Nephron (organoid): ENCODE results near the gene HLA-DQB1.

Experiments
- H3K27ac Mint-ChIP-seq, 3 experiments: 2 replicates each; pipeline ENCODE4 v1.8.0; 2020; ENCODE audit warnings: mixed read lengths in 3 of 3, mild to moderate bottlenecking in 2 of 3, moderate library complexity in 1 of 3
- H3K27me3 Mint-ChIP-seq: 2 replicates; pipeline ENCODE4 v1.8.0; 2021; ENCODE audit warnings: low read depth, mild to moderate bottlenecking, moderate library complexity, mixed read lengths
- H3K36me3 Mint-ChIP-seq: 2 replicates; pipeline ENCODE4 v1.8.0; 2020; ENCODE audit warnings: low read depth, mixed read lengths
- H3K4me1 Mint-ChIP-seq: 2 replicates; pipeline ENCODE4 v1.8.0; 2020; ENCODE audit warnings: mixed read lengths
- H3K4me3 Mint-ChIP-seq, 3 experiments: 2 replicates each; pipeline ENCODE4 v1.8.0; 2020; ENCODE audit warnings: mild to moderate bottlenecking in 3 of 3, mixed read lengths in 3 of 3, moderate library complexity in 2 of 3
- H3K9me3 Mint-ChIP-seq: 2 replicates; pipeline ENCODE4 v1.8.0; 2020; ENCODE audit warnings: mixed read lengths
- TF ChIP-seq, protein P1 (sequence below), 3 experiments: fragments of 200-600 bp; sonication (generic); IDR thresholded peaks; one replicate each; pipeline ENCODE4 v1.5.0; 2021; ENCODE audit warnings: antibody characterized with exemption in 3 of 3; ENCODE audit not compliant: unreplicated experiment in 3 of 3

The HLA-DQB1 gene

DNA sequence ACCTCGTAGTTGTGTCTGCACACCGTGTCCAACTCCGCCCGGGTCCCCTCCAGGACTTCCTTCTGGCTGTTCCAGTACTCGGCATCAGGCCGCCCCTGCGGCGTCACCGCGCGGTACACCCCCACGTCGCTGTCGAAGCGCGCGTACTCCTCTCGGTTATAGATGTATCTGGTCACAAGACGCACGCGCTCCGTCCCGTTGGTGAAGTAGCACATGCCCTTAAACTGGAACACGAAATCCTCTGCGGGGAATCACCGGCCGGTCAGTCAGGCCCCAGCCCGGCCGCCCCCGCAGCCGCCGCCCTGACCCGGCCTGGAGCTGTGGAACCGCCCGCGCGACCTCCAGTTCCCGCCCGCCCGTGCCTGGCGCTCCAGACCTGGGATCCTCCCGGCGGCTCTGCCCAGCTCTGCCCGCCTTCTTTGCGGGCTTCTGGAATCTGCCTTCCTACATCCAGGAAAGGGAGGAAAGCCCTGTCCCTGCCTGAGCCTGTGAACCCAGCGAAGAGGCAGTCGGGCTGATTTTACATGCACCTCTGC lies 1.6 kb downstream of the HLA-DQB1 start:
- Mint-ChIP-seq H3K36me3 (no peaks in the 10 kb centered on the region), H3K27ac (no peak overlapping the region), H3K4me1 (peaks cover 20% of the 10 kb centered on the region), H3K4me3 (peak overlapping the region; percentile 72 to 77 (median 76)), H3K27me3 (peaks cover 74% of the 10 kb centered on the region), H3K9me3 (no peaks in the 10 kb centered on the region)
- TF ChIP-seq, protein P1, sequence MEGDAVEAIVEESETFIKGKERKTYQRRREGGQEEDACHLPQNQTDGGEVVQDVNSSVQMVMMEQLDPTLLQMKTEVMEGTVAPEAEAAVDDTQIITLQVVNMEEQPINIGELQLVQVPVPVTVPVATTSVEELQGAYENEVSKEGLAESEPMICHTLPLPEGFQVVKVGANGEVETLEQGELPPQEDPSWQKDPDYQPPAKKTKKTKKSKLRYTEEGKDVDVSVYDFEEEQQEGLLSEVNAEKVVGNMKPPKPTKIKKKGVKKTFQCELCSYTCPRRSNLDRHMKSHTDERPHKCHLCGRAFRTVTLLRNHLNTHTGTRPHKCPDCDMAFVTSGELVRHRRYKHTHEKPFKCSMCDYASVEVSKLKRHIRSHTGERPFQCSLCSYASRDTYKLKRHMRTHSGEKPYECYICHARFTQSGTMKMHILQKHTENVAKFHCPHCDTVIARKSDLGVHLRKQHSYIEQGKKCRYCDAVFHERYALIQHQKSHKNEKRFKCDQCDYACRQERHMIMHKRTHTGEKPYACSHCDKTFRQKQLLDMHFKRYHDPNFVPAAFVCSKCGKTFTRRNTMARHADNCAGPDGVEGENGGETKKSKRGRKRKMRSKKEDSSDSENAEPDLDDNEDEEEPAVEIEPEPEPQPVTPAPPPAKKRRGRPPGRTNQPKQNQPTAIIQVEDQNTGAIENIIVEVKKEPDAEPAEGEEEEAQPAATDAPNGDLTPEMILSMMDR (IDR thresholded peaks at IDR 0.05; ENCODE audit: unreplicated experiment in 3 of 3), result no peak

DNA sequence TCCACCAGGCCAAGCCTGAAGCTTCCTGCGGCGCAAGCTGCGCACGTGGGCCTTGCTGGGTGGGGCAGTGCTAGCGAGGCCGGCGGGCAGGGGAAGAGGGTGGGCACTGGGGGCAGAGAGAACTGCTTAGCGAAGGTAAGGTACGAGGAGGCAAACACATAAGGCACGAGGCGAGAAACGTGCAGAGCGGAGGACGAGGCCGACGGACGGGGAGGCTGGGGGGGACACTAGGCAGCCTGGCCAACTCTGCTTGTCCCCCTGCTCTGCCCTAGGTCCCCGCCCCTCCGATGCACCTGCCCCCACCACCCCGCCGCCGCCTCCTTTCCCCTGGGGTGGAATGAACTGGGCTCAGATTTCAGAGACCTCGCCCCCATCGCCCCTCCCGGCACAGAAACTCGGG lies 2.1 kb downstream of the HLA-DQB1 start:
- no peaks in the 10 kb centered on the region for H3K9me3 Mint-ChIP-seq
- TF ChIP-seq, protein P1 (IDR thresholded peaks at IDR 0.05; ENCODE audit: unreplicated experiment in 3 of 3), result no peak
- peak overlapping the region; percentile 8 to 68 (median 64) for H3K4me3 Mint-ChIP-seq
- H3K27ac Mint-ChIP-seq, result no peak overlapping the region
- H3K4me1 Mint-ChIP-seq, result peaks cover 22% of the 10 kb centered on the region
- no peaks in the 10 kb centered on the region for H3K36me3 Mint-ChIP-seq
- peaks cover 71% of the 10 kb centered on the region for H3K27me3 Mint-ChIP-seq

DNA sequence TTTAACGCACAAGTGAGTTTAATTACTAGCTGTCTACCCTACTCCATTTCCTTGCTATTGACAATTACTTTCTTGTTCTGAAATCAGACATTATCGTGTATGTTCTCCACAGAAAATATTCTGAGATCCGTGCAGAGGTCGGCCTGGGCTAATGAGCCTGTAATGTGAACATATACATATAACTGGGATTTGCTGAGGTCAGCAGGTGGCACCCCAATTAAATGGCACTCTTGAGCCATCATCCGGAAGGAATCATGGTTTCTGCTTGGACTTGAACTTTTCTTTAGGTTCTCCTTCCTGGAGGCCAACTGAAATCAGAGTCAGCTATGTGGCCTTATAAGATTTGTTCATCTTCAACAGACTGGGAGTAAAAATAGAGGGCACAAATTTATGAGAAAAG lies 3.6 kb downstream of the HLA-DQB1 start:
- peaks cover 22% of the 10 kb centered on the region for H3K4me1 Mint-ChIP-seq
- no peaks in the 10 kb centered on the region for H3K36me3 Mint-ChIP-seq
- H3K9me3 Mint-ChIP-seq, result no peaks in the 10 kb centered on the region
- H3K4me3 Mint-ChIP-seq, result no peak overlapping the region
- H3K27ac Mint-ChIP-seq, result no peak overlapping the region
- TF ChIP-seq, protein P1 (IDR thresholded peaks at IDR 0.05; ENCODE audit: unreplicated experiment in 3 of 3), result no peak
- peaks cover 56% of the 10 kb centered on the region for H3K27me3 Mint-ChIP-seq

DNA sequence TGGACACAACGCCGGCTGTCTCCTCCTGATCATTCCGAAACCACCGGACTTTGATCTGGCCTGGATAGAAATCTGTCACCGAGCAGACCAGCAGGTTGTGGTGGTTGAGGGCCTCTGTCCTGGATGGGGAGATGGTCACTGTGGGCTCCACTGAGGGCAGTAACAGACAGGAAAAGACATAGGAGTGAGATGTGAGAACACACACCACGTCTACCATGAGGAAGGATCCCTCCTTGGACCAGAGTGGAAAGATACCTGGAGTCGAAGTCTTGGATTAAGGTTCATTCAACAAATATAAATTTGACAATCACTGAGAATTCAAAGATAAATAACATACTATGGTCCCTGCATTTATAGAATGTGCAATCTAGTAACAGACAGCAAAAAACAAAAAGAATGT lies 4.4 kb downstream of the HLA-DQB1 start:
- Mint-ChIP-seq H3K9me3 (no peaks in the 10 kb centered on the region), H3K27ac (no peak overlapping the region), H3K27me3 (peaks cover 51% of the 10 kb centered on the region), H3K4me3 (no peak overlapping the region), H3K36me3 (no peaks in the 10 kb centered on the region), H3K4me1 (peaks cover 22% of the 10 kb centered on the region)
- TF ChIP-seq, protein P1 (IDR thresholded peaks at IDR 0.05; ENCODE audit: unreplicated experiment in 3 of 3), result no peak

DNA sequence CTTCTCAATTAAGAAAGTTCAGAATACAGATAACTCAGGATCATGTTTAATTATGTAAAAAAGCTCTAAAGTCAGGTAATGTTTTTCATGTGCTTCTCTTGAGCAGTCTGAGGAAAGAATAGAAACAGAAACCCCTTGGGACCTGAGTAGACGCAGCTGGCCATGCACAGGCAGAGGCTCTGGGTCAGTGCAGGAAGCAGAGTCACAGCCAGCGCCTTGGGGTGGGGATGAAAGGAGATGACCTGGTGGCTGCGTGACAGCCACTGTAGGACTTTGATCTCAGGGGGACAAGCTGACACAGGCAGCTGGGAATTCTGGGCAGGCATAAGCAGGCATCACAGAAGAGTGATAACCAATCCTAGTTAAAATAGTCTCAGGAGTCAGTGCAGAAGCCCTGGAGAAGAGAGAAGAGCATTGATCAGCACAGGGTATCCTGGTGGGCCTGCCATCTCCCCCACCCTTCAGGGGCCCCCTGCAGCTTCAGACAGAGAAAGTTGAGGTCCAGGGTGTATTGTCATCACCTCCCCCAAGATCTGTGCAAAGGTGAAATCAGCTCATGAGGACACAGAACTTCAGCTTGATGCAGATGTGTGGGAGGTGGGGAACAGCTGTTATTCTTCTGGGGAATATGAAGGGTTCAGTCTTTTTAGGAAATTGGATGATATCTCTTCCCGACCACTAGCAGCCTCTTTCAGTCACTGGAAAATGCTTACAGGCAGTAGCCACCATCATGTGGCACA lies 6.4 kb downstream of the HLA-DQB1 start:
- H3K9me3 Mint-ChIP-seq, result peaks cover 9% of the 10 kb centered on the region
- H3K4me3 Mint-ChIP-seq, result no peak overlapping the region
- peaks cover 6% of the 10 kb centered on the region for H3K4me1 Mint-ChIP-seq

More for the DNA sequence above, 6.4 kb downstream of the HLA-DQB1 start:
- peaks cover 38% of the 10 kb centered on the region for H3K27me3 Mint-ChIP-seq
- no peaks in the 10 kb centered on the region for H3K36me3 Mint-ChIP-seq
- TF ChIP-seq, protein P1 (IDR thresholded peaks at IDR 0.05; ENCODE audit: unreplicated experiment in 3 of 3), result no peak
- H3K27ac Mint-ChIP-seq, result no peak overlapping the region
